ENCODE data around the gene PRDX1. TPM values are rescaled to one million over a fixed set of nuclear protein-coding genes. Genes with fewer than 3 reads are reported as not detected.

PRDX1 gene
- total and polyA plus RNA-seq, 2 experiments from 2014 or later: 1,070 to 2,149 TPM

DNA sequence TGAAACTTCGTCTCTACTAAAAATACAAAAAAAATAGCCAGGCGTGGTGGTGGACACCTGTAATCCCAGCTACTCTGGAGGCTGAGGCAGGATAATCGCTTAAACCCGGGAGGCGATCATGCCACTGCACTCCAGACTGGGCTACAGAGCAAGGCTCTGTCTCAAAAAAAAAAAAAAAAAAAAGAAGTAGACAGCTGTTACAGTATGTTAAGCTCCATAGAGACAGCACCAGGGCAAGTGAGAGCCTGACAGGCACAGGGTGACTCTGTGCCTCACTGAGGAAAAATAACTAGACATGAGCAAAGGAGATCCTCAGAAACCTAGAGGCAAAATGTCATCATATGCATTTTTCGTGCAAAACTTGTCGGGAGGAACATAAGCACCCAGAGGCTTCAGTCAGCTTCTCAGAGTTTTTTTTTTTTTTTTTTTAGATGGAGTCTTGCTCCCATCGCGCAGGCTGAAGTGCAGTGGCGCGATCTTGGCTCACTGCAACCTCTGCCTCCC, 9.0 kb upstream of the PRDX1 start:
- no peaks in the 10 kb centered on the region for H3K27me3 Mint-ChIP-seq (ENCODE audit: insufficient read depth, low read depth, poor library complexity)
- H3K27ac Mint-ChIP-seq: no peak overlapping the region
- TF ChIP-seq ZNF331 (CRISPR knock-in tag; IDR thresholded peaks at IDR 0.05; ENCODE audit: low read depth) (no peak), ETS1 (IDR thresholded peaks at IDR 0.05) (no peak), CREB1 (CRISPR knock-in tag; IDR thresholded peaks at IDR 0.05; ENCODE audit: low read depth) (no peak), STAT1 (IDR thresholded peaks at IDR 0.05; ENCODE audit: unreplicated experiment) (no peak), NANOG (IDR thresholded peaks at IDR 0.05; ENCODE audit: borderline replicate concordance) (no peak), ZNF114 (CRISPR knock-in tag; IDR thresholded peaks at IDR 0.05) (no peak), JUNB (IDR thresholded peaks at IDR 0.05; ENCODE audit: unreplicated experiment) (no peak), POLR2AphosphoS5 (IDR thresholded peaks at IDR 0.05; ENCODE audit: low read depth) (no peak), EZH2phosphoT487 (IDR thresholded peaks at IDR 0.05; ENCODE audit: unreplicated experiment) (no peak), EZH2 (IDR thresholded peaks at IDR 0.05; ENCODE audit: low read depth, unreplicated experiment) (no peak)
- TF ChIP-seq, protein P1, sequence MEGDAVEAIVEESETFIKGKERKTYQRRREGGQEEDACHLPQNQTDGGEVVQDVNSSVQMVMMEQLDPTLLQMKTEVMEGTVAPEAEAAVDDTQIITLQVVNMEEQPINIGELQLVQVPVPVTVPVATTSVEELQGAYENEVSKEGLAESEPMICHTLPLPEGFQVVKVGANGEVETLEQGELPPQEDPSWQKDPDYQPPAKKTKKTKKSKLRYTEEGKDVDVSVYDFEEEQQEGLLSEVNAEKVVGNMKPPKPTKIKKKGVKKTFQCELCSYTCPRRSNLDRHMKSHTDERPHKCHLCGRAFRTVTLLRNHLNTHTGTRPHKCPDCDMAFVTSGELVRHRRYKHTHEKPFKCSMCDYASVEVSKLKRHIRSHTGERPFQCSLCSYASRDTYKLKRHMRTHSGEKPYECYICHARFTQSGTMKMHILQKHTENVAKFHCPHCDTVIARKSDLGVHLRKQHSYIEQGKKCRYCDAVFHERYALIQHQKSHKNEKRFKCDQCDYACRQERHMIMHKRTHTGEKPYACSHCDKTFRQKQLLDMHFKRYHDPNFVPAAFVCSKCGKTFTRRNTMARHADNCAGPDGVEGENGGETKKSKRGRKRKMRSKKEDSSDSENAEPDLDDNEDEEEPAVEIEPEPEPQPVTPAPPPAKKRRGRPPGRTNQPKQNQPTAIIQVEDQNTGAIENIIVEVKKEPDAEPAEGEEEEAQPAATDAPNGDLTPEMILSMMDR (conservative IDR thresholded peaks at IDR 0.05; ENCODE audit: low read depth in 2 of 2): no peak
- TF ChIP-seq, protein P2, sequence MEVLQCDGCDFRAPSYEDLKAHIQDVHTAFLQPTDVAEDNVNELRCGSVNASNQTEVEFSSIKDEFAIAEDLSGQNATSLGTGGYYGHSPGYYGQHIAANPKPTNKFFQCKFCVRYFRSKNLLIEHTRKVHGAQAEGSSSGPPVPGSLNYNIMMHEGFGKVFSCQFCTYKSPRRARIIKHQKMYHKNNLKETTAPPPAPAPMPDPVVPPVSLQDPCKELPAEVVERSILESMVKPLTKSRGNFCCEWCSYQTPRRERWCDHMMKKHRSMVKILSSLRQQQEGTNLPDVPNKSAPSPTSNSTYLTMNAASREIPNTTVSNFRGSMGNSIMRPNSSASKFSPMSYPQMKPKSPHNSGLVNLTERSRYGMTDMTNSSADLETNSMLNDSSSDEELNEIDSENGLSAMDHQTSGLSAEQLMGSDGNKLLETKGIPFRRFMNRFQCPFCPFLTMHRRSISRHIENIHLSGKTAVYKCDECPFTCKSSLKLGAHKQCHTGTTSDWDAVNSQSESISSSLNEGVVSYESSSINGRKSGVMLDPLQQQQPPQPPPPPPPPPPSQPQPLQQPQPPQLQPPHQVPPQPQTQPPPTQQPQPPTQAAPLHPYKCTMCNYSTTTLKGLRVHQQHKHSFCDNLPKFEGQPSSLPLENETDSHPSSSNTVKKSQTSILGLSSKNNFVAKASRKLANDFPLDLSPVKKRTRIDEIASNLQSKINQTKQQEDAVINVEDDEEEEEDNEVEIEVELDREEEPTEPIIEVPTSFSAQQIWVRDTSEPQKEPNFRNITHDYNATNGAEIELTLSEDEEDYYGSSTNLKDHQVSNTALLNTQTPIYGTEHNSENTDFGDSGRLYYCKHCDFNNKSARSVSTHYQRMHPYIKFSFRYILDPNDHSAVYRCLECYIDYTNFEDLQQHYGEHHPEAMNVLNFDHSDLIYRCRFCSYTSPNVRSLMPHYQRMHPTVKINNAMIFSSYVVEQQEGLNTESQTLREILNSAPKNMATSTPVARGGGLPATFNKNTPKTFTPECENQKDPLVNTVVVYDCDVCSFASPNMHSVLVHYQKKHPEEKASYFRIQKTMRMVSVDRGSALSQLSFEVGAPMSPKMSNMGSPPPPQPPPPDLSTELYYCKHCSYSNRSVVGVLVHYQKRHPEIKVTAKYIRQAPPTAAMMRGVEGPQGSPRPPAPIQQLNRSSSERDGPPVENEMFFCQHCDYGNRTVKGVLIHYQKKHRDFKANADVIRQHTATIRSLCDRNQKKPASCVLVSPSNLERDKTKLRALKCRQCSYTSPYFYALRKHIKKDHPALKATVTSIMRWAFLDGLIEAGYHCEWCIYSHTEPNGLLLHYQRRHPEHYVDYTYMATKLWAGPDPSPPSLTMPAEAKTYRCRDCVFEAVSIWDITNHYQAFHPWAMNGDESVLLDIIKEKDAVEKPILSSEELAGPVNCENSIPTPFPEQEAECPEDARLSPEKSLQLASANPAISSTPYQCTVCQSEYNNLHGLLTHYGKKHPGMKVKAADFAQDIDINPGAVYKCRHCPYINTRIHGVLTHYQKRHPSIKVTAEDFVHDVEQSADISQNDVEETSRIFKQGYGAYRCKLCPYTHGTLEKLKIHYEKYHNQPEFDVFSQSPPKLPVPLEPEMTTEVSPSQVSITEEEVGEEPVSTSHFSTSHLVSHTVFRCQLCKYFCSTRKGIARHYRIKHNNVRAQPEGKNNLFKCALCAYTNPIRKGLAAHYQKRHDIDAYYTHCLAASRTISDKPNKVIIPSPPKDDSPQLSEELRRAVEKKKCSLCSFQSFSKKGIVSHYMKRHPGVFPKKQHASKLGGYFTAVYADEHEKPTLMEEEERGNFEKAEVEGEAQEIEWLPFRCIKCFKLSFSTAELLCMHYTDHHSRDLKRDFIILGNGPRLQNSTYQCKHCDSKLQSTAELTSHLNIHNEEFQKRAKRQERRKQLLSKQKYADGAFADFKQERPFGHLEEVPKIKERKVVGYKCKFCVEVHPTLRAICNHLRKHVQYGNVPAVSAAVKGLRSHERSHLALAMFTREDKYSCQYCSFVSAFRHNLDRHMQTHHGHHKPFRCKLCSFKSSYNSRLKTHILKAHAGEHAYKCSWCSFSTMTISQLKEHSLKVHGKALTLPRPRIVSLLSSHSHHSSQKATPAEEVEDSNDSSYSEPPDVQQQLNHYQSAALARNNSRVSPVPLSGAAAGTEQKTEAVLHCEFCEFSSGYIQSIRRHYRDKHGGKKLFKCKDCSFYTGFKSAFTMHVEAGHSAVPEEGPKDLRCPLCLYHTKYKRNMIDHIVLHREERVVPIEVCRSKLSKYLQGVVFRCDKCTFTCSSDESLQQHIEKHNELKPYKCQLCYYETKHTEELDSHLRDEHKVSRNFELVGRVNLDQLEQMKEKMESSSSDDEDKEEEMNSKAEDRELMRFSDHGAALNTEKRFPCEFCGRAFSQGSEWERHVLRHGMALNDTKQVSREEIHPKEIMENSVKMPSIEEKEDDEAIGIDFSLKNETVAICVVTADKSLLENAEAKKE (CRISPR knock-in tag; IDR thresholded peaks at IDR 0.05): no peak
- TF ChIP-seq, protein P3, sequence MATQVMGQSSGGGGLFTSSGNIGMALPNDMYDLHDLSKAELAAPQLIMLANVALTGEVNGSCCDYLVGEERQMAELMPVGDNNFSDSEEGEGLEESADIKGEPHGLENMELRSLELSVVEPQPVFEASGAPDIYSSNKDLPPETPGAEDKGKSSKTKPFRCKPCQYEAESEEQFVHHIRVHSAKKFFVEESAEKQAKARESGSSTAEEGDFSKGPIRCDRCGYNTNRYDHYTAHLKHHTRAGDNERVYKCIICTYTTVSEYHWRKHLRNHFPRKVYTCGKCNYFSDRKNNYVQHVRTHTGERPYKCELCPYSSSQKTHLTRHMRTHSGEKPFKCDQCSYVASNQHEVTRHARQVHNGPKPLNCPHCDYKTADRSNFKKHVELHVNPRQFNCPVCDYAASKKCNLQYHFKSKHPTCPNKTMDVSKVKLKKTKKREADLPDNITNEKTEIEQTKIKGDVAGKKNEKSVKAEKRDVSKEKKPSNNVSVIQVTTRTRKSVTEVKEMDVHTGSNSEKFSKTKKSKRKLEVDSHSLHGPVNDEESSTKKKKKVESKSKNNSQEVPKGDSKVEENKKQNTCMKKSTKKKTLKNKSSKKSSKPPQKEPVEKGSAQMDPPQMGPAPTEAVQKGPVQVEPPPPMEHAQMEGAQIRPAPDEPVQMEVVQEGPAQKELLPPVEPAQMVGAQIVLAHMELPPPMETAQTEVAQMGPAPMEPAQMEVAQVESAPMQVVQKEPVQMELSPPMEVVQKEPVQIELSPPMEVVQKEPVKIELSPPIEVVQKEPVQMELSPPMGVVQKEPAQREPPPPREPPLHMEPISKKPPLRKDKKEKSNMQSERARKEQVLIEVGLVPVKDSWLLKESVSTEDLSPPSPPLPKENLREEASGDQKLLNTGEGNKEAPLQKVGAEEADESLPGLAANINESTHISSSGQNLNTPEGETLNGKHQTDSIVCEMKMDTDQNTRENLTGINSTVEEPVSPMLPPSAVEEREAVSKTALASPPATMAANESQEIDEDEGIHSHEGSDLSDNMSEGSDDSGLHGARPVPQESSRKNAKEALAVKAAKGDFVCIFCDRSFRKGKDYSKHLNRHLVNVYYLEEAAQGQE (IDR thresholded peaks at IDR 0.05; ENCODE audit: unreplicated experiment): no peak
- no peaks in the 10 kb centered on the region for H3K36me3 Mint-ChIP-seq (ENCODE audit: low read depth)
- Histone ChIP-seq H3K27me3 (ENCODE audit: insufficient read depth) (no peaks in the 10 kb centered on the region), H4K20me1 (replicated peaks; ENCODE audit: insufficient read depth) (no peaks in the 10 kb centered on the region), H3K4me2 (no peak overlapping the region), H3K36me3 (ENCODE audit: insufficient read depth) (no peaks in the 10 kb centered on the region), H3K27ac (ENCODE audit: low read depth) (no peak overlapping the region), H2AFZ (no peak overlapping the region), H3F3A (replicated peaks; ENCODE audit: low read depth) (no peaks in the 10 kb centered on the region; the same call in 1 of the 2 replicates), H3K9me2 (ENCODE audit: insufficient read depth) (no peaks in the 10 kb centered on the region), H3K79me2 (replicated peaks; ENCODE audit: insufficient read depth) (no peaks in the 10 kb centered on the region), H3K4me3 (no peak overlapping the region), H3K4me1 (ENCODE audit: insufficient read depth) (peaks cover 4% of the 10 kb centered on the region; the same call in 1 of the 2 replicates)
- ATAC-seq: no peak
- no peak overlapping the region for H3K4me3 Mint-ChIP-seq
- H3K9me3 Mint-ChIP-seq: no peaks in the 10 kb centered on the region
- H3K4me1 Mint-ChIP-seq: peaks cover 7% of the 10 kb centered on the region; the same call in 2 of the 3 replicates
- DNase-seq (ENCODE audit: low spot score): no peak
